ENCODE results near the gene DGKA.

DNA sequence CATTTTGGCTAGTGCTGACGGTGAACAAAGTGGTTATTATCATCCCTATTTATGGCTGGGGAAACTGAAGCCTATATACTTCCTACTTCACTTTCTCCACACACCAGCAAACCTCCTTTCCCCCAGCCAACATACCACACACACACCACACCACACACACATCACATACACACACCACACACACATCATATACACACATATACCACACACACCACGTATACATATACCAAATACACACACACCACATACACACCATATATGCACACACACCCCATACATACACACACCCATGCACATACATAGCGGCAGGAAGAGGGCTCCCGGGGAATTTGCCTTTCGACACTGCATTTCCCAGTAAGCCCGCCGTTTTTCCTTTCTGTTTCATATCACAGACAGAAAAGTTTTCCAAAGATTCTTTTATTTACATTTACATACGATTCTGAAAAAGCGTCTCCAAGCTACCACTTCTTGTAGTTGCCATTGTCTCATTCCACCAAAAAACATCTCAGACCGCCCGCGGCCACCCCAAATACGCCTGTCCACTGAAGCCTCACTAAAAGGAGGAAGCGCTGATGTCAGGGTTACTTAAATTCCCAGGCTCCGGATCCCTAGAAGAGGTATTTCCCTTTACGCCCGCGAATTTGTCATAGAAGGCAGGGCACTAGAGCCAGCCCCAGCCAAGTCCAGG, 42.1 kb downstream of the DGKA start:
- TF ChIP-seq, protein P1, sequence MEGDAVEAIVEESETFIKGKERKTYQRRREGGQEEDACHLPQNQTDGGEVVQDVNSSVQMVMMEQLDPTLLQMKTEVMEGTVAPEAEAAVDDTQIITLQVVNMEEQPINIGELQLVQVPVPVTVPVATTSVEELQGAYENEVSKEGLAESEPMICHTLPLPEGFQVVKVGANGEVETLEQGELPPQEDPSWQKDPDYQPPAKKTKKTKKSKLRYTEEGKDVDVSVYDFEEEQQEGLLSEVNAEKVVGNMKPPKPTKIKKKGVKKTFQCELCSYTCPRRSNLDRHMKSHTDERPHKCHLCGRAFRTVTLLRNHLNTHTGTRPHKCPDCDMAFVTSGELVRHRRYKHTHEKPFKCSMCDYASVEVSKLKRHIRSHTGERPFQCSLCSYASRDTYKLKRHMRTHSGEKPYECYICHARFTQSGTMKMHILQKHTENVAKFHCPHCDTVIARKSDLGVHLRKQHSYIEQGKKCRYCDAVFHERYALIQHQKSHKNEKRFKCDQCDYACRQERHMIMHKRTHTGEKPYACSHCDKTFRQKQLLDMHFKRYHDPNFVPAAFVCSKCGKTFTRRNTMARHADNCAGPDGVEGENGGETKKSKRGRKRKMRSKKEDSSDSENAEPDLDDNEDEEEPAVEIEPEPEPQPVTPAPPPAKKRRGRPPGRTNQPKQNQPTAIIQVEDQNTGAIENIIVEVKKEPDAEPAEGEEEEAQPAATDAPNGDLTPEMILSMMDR (conservative IDR thresholded peaks at IDR 0.05; ENCODE audit: low read depth, low read length), result no peak
- TF ChIP-seq RFX5 (IDR thresholded peaks at IDR 0.05; ENCODE audit: low read depth, low read length) (no peak), CEBPB (IDR thresholded peaks at IDR 0.05; ENCODE audit: low read depth, low read length) (peak; percentile 24; the same call in 1 of the 2 replicates)

Measured in IMR-90 (cell line).